Measurements from ENCODE around the gene SGMS1. TPM values are rescaled to one million over a fixed set of nuclear protein-coding genes. Genes with fewer than 3 reads are reported as not detected.
"Not testable (repeated sequence)": the region's sequence is repeated elsewhere in the genome, so short reads cannot be mapped to it uniquely, and the experiment has no call there.

Gene SGMS1
- total and polyA plus RNA-seq, 2 donors (not counting 1 experiment from before 2014, with no cell fraction given) = 10.0 to 43.5 TPM

DNA sequence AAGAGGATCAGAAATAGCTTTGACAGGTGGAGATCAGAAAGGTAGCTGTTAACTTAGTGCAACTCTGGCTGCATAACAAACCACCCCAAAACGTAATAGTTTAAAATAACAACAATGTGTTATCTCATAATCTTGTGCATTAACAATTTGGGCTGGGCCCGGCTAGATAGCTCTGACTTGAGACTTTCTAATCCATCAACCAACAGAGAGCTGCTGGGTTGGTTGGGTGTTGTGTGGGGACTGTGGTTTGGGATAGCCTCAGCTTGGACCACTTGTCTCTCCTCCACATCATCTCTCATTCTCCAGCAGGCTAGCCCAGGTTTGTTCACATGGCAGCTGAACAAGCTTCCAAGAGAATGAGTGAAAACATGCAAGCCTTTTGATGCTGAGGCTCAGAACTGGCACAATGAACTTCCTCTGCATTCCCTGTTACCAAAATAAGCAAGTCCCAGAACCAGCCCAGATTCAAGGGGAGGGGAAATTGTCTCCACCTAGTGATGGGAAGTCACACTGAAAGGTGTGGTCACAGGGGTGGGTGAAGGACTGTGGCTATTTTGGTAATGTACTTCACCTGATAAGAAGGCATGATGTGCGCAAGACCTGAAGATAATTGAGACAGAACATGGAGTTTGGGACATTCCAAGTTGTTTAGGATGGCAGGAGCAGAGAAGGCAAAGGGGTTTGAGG, 352.0 kb downstream of the SGMS1 start:
- no peak for DNase-seq
- no peaks in the 10 kb centered on the region for H3K4me1 Mint-ChIP-seq

DNA sequence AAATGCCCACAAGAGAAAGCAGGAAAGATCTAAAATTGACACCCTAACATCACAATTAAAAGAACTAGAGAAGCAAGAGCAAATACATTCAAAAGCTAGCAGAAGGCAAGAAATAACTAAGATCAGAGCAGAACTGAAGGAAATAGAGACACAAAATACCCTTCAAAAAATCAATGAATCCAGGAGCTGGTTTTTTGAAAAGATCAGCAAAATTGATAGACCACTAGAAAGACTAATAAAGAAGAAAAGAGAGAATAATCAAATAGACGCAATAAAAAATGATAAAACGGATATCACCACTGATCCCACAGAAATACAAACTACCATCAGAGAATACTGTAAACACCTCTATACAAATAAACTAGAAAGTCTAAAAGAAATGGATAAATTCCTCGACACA, 355.9 kb downstream of the SGMS1 start:
- H3K9ac ChIP-seq (ENCODE audit: low read length); H3K9me3 ChIP-seq (ENCODE audit: control extremely low read depth in 1 of 3, control insufficient read depth in 2 of 3, insufficient read depth in 1 of 3, low read length in 2 of 3); H3K36me3 ChIP-seq (replicated peaks in 1 of 2; ENCODE audit: control extremely low read depth in 1 of 2, control insufficient read depth in 1 of 2, extremely low read depth in 1 of 2, insufficient read depth in 2 of 2, low read length in 1 of 2); H3K4me1 ChIP-seq (ENCODE audit: control insufficient read depth in 2 of 2, insufficient read depth in 2 of 2, low read length in 2 of 2); H2AFZ ChIP-seq (ENCODE audit: insufficient read depth, low read depth, low read length, poor library complexity, severe bottlenecking); CTCF ChIA-PET; POLR2A ChIA-PET; intact Hi-C loops (cut with micrococcal nuclease); H3K4me3 ChIP-seq (ENCODE audit: control extremely low read depth in 1 of 5, extremely low read depth in 1 of 5, insufficient read depth in 1 of 5, low read depth in 2 of 5, low read length in 4 of 5); ATAC-seq (ENCODE audit: low read depth); DNase-seq; H3K4me1 Mint-ChIP-seq; H4K20me1 ChIP-seq (ENCODE audit: control insufficient read depth, insufficient read depth, low read length, poor library complexity, severe bottlenecking); H3K4me3 Mint-ChIP-seq; H3K27ac Mint-ChIP-seq; H3K27me3 ChIP-seq (replicated peaks in 1 of 4; ENCODE audit: control extremely low read depth in 1 of 4, control insufficient read depth in 3 of 4, insufficient read depth in 4 of 4, low read length in 3 of 4); H3K9me3 Mint-ChIP-seq (ENCODE audit: insufficient read depth); H3K79me2 ChIP-seq (ENCODE audit: control insufficient read depth, insufficient read depth, low read length); H3K27ac ChIP-seq (ENCODE audit: low read length in 2 of 2); H3K4me2 ChIP-seq (replicated peaks; ENCODE audit: low read depth, low read length, poor library complexity, severe bottlenecking): not testable (repeated sequence)
- WGBS (ENCODE audit: insufficient coverage) = no CpG with 5 or more reads among the region's 3 CpGs
- H3K27me3 Mint-ChIP-seq = peaks cover 31% of the 10 kb centered on the region

More for the DNA sequence above, 352.0 kb downstream of the SGMS1 start:
- 89% methylated on average over 1 of the region's 3 CpGs for WGBS (ENCODE audit: insufficient coverage)
- no peak for ATAC-seq (ENCODE audit: low read depth)
- ChIA-PET CTCF (interaction anchor here (1.0 kb wide), 1 partner anchor 252 kb away, joined by 3 read pairs; no protein-coding TSS in a partner anchor), POLR2A (no interaction called here)
- Histone ChIP-seq H2AFZ (ENCODE audit: insufficient read depth, low read depth, low read length, poor library complexity, severe bottlenecking) (no peak overlapping the region), H3K9me3 (ENCODE audit: control extremely low read depth in 1 of 3, control insufficient read depth in 2 of 3, insufficient read depth in 1 of 3, low read length in 2 of 3) (no peaks in the 10 kb centered on the region), H3K9ac (ENCODE audit: low read length) (no peak overlapping the region), H3K4me3 (ENCODE audit: control extremely low read depth in 1 of 5, extremely low read depth in 1 of 5, insufficient read depth in 1 of 5, low read depth in 2 of 5, low read length in 4 of 5) (no peak overlapping the region), H3K4me1 (ENCODE audit: control insufficient read depth in 2 of 2, insufficient read depth in 2 of 2, low read length in 2 of 2) (no peaks in the 10 kb centered on the region), H4K20me1 (ENCODE audit: control insufficient read depth, insufficient read depth, low read length, poor library complexity, severe bottlenecking) (no peaks in the 10 kb centered on the region), H3K79me2 (ENCODE audit: control insufficient read depth, insufficient read depth, low read length) (no peaks in the 10 kb centered on the region), H3K27me3 (replicated peaks in 1 of 4; ENCODE audit: control extremely low read depth in 1 of 4, control insufficient read depth in 3 of 4, insufficient read depth in 4 of 4, low read length in 3 of 4) (peaks cover 0 to 7% (median 3%) of the 10 kb centered on the region in 4 experiments), H3K4me2 (replicated peaks; ENCODE audit: low read depth, low read length, poor library complexity, severe bottlenecking) (no peak overlapping the region), H3K27ac (ENCODE audit: low read length in 2 of 2) (no peak overlapping the region), H3K36me3 (replicated peaks in 1 of 2; ENCODE audit: control extremely low read depth in 1 of 2, control insufficient read depth in 1 of 2, extremely low read depth in 1 of 2, insufficient read depth in 2 of 2, low read length in 1 of 2) (no peaks in the 10 kb centered on the region)
- TF ChIP-seq CTCF (IDR thresholded peaks at IDR 0.05) = no peak
- TF ChIP-seq EZH2 (IDR thresholded peaks at IDR 0.05; ENCODE audit: borderline replicate concordance, insufficient read depth, low read depth, low read length, poor library complexity, severe bottlenecking) = no peak
- no peak overlapping the region for H3K4me3 Mint-ChIP-seq
- H3K9me3 Mint-ChIP-seq (ENCODE audit: insufficient read depth) = no peaks in the 10 kb centered on the region
- H3K27ac Mint-ChIP-seq = no peak overlapping the region
- intact Hi-C loops (cut with micrococcal nuclease) = loop anchor here (10.0 kb wide), 1 partner anchor 353 kb away; the partner anchor contains the start of gene SGMS1
- peaks cover 9% of the 10 kb centered on the region for H3K27me3 Mint-ChIP-seq

DNA sequence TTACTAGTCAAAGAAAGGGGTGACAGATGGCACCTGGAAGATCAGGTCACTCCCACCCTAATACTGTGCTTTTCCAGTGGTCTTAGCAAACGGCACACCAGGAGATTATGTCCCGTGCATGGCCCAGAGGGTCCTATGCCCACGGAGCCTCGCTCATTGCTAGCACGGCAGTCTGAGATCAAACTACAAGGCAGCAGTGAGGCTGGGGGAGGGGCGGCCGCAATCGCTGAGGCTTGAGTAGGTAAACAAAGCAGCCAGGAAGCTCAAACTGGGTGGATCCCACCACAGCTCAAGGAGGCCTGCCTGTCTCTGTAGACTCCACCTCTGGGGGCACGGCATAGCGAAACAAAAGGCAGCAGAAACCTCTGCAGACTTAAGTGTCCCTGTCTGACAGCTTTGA, 361.1 kb downstream of the SGMS1 start:
- H3K27ac ChIP-seq (ENCODE audit: low read length in 2 of 2); H3K79me2 ChIP-seq (ENCODE audit: control insufficient read depth, insufficient read depth, low read length); H3K27ac Mint-ChIP-seq; POLR2A ChIA-PET; H3K9me3 ChIP-seq (ENCODE audit: control extremely low read depth in 1 of 3, control insufficient read depth in 2 of 3, insufficient read depth in 1 of 3, low read length in 2 of 3); H4K20me1 ChIP-seq (ENCODE audit: control insufficient read depth, insufficient read depth, low read length, poor library complexity, severe bottlenecking); intact Hi-C loops (cut with micrococcal nuclease); H3K27me3 ChIP-seq (replicated peaks in 1 of 4; ENCODE audit: control extremely low read depth in 1 of 4, control insufficient read depth in 3 of 4, insufficient read depth in 4 of 4, low read length in 3 of 4); H3K9ac ChIP-seq (ENCODE audit: low read length); H2AFZ ChIP-seq (ENCODE audit: insufficient read depth, low read depth, low read length, poor library complexity, severe bottlenecking); H3K36me3 ChIP-seq (replicated peaks in 1 of 2; ENCODE audit: control extremely low read depth in 1 of 2, control insufficient read depth in 1 of 2, extremely low read depth in 1 of 2, insufficient read depth in 2 of 2, low read length in 1 of 2); CTCF ChIA-PET; H3K4me3 ChIP-seq (ENCODE audit: control extremely low read depth in 1 of 5, extremely low read depth in 1 of 5, insufficient read depth in 1 of 5, low read depth in 2 of 5, low read length in 4 of 5); H3K9me3 Mint-ChIP-seq (ENCODE audit: insufficient read depth); H3K4me2 ChIP-seq (replicated peaks; ENCODE audit: low read depth, low read length, poor library complexity, severe bottlenecking); ATAC-seq (ENCODE audit: low read depth): not testable (repeated sequence)
- Mint-ChIP-seq H3K4me1 (peaks cover 34% of the 10 kb centered on the region), H3K27me3 (peaks cover 35% of the 10 kb centered on the region), H3K4me3 (peak overlapping the region; percentile 60)
- WGBS (ENCODE audit: insufficient coverage) = 84% methylated on average over 10 of the region's 10 CpGs
- DNase-seq = peak; percentile 8
- H3K4me1 ChIP-seq (ENCODE audit: control insufficient read depth in 2 of 2, insufficient read depth in 2 of 2, low read length in 2 of 2) = peaks cover 21 to 27% of the 10 kb centered on the region in 2 donors
